ENCODE results near the gene SLC25A29. TPM values are rescaled to one million over a fixed set of nuclear protein-coding genes. Genes with fewer than 3 reads are reported as not detected.

SLC25A29 gene
- total and polyA plus RNA-seq, 2 of the 13 experiments (the other 11 are each of a cell fraction or from before 2014, with no cell fraction given), result 12.2 to 17.2 TPM

GRCh38 chr14:100246809-100247428 lies 59.3 kb downstream of the SLC25A29 start (continued):
- TF ChIP-seq NONO (IDR thresholded peaks at IDR 0.05), result no peak
- TF ChIP-seq NONO (CRISPR knock-in tag; conservative IDR thresholded peaks at IDR 0.05), result no peak
- no peak for TF ChIP-seq ZNF572 (CRISPR knock-in tag; IDR thresholded peaks at IDR 0.05)
- TF ChIP-seq KMT2B (CRISPR knock-in tag; IDR thresholded peaks at IDR 0.05), result no peak
- 0 out of 2 replicates have a peak, but pooled peaks have one; percentile 33 for TF ChIP-seq ZNF816 (CRISPR knock-in tag; IDR thresholded peaks at IDR 0.05; ENCODE audit: borderline replicate concordance)
- 0 out of 2 replicates have a peak, but pooled peaks have one; percentile 24 for TF ChIP-seq SRF (IDR thresholded peaks at IDR 0.05; ENCODE audit: low read depth, low read length)
- TF ChIP-seq DNMT1 (CRISPR knock-in tag; IDR thresholded peaks at IDR 0.05), result no peak
- TF ChIP-seq SNRNP70 (IDR thresholded peaks at IDR 0.05; ENCODE audit: low read depth, low read length), result no peak
- peak; percentile 65 for TF ChIP-seq SAP130 (CRISPR knock-in tag; IDR thresholded peaks at IDR 0.05; ENCODE audit: low read depth)
- TF ChIP-seq MXI1 (IDR thresholded peaks at IDR 0.05; ENCODE audit: borderline replicate concordance, low read depth, low read length), result no peak; the same call in 2 of the 3 replicates
- peak; percentile 60; the same call in 1 of the 2 replicates for TF ChIP-seq RXRB (CRISPR knock-in tag; IDR thresholded peaks at IDR 0.05; ENCODE audit: borderline replicate concordance)
- no peak for TF ChIP-seq ZSCAN25 (CRISPR knock-in tag; IDR thresholded peaks at IDR 0.05)
- no peak for TF ChIP-seq SIN3B (IDR thresholded peaks at IDR 0.05; ENCODE audit: low read length)
- TF ChIP-seq GATAD2A (CRISPR knock-in tag; IDR thresholded peaks at IDR 0.05), result peak; percentile 33; the same call in 1 of the 2 replicates
- TF ChIP-seq SP5 (CRISPR knock-in tag; IDR thresholded peaks at IDR 0.05; ENCODE audit: borderline replicate concordance, low read depth), result peak; percentile 49
- 0 out of 4 replicates have a peak, but pooled peaks have one; percentile 3 to 36 for TF ChIP-seq NR2F1 (CRISPR knock-in tag; IDR thresholded peaks at IDR 0.05)
- no peak for TF ChIP-seq HCFC1 (IDR thresholded peaks at IDR 0.05; ENCODE audit: low read depth, low read length)
- TF ChIP-seq RAD21 (CRISPR knock-in tag; IDR thresholded peaks at IDR 0.05), result 0 out of 2 replicates have a peak, but pooled peaks have one; percentile 19
